ENCODE results near the gene RPL32. TPM values are rescaled to one million over a fixed set of nuclear protein-coding genes. Genes with fewer than 3 reads are reported as not detected.

The RPL32 gene
- total RNA-seq, 1 experiment from 2014 or later: 1,643 TPM

- no peak overlapping the region for H3K27ac Mint-ChIP-seq
- H3K27me3 Mint-ChIP-seq (ENCODE audit: low read depth): peaks cover 55% of the 10 kb centered on the region
- DNase-seq (ENCODE audit: low spot score): no peak
- TF ChIP-seq FOXK1 (CRISPR knock-in tag; IDR thresholded peaks at IDR 0.05) (no peak), ZNF512 (CRISPR knock-in tag; IDR thresholded peaks at IDR 0.05; ENCODE audit: borderline replicate concordance) (no peak), ZNF396 (CRISPR knock-in tag; IDR thresholded peaks at IDR 0.05; ENCODE audit: borderline replicate concordance) (no peak), EMX1 (CRISPR knock-in tag; IDR thresholded peaks at IDR 0.05) (no peak), ZNF263 (CRISPR knock-in tag; IDR thresholded peaks at IDR 0.05; ENCODE audit: low read depth) (no peak), E2F5 (CRISPR knock-in tag; IDR thresholded peaks at IDR 0.05) (no peak), NR2C2 (CRISPR knock-in tag; IDR thresholded peaks at IDR 0.05) (no peak), USF1 (CRISPR knock-in tag; IDR thresholded peaks at IDR 0.05) (no peak), FOXP1 (CRISPR knock-in tag; IDR thresholded peaks at IDR 0.05; ENCODE audit: borderline replicate concordance) (no peak)
- H3K4me3 Mint-ChIP-seq: no peak overlapping the region
- no peaks in the 10 kb centered on the region for H3K9me3 Mint-ChIP-seq
- H3K36me3 Mint-ChIP-seq: no peaks in the 10 kb centered on the region
- ATAC-seq: no peak
- ChIA-PET CTCF (interaction anchor here (0.5 to 4.3 kb wide), 15 partner anchors 13 to 208 kb away, joined by 3 to 57 read pairs (median 4); partner anchors contain the start of genes CAND2 and RPL32), POLR2A (no interaction called here)
- H3K4me1 Mint-ChIP-seq: peaks cover 6% of the 10 kb centered on the region; the same call in 1 of the 2 replicates
Measured at GRCh38 chr3:12890610-12891390, 49.4 kb upstream of the RPL32 start.

- H3K9me3 Mint-ChIP-seq: peaks cover 4% of the 10 kb centered on the region
- H3K27me3 Mint-ChIP-seq (ENCODE audit: low read depth): peaks cover 65% of the 10 kb centered on the region
- DNase-seq (ENCODE audit: low spot score) (no peak), ATAC-seq (no peak)
- ChIA-PET CTCF (interaction anchor here (1.0 to 2.7 kb wide), 6 partner anchors 9 to 98 kb away, joined by 3 to 15 read pairs (median 4); no protein-coding TSS in a partner anchor), POLR2A (no interaction called here)
- H3K4me3 Mint-ChIP-seq: no peak overlapping the region
- H3K36me3 Mint-ChIP-seq: no peaks in the 10 kb centered on the region
- peaks cover 10% of the 10 kb centered on the region for H3K4me1 Mint-ChIP-seq
- H3K27ac Mint-ChIP-seq: no peak overlapping the region
- TF ChIP-seq EMX1 (CRISPR knock-in tag; IDR thresholded peaks at IDR 0.05): no peak
Measured at GRCh38 chr3:12886736-12887135, 45.4 kb upstream of the RPL32 start.

GRCh38 chr3:12886106-12886679 is 44.8 kb upstream of the RPL32 start:
- ChIA-PET CTCF (interaction anchor here (1.1 to 2.7 kb wide), 6 partner anchors 8 to 98 kb away, joined by 3 to 15 read pairs (median 4); no protein-coding TSS in a partner anchor), POLR2A (interaction anchor here (0.6 kb wide), 1 partner anchor 352 kb away, joined by 7 read pairs; no protein-coding TSS in a partner anchor)
- Mint-ChIP-seq H3K27ac (no peak overlapping the region), H3K27me3 (ENCODE audit: low read depth) (peaks cover 61% of the 10 kb centered on the region), H3K4me1 (peaks cover 9% of the 10 kb centered on the region), H3K4me3 (no peak overlapping the region), H3K36me3 (no peaks in the 10 kb centered on the region), H3K9me3 (peaks cover 4% of the 10 kb centered on the region)
- ATAC-seq: no peak
- DNase-seq (ENCODE audit: low spot score): no peak
- TF ChIP-seq HMGXB4 (CRISPR knock-in tag; IDR thresholded peaks at IDR 0.05) (no peak), ATF1 (CRISPR knock-in tag; IDR thresholded peaks at IDR 0.05) (no peak), SOX15 (CRISPR knock-in tag; IDR thresholded peaks at IDR 0.05) (no peak), FOXP1 (CRISPR knock-in tag; IDR thresholded peaks at IDR 0.05; ENCODE audit: borderline replicate concordance) (no peak), ZNF396 (CRISPR knock-in tag; IDR thresholded peaks at IDR 0.05; ENCODE audit: borderline replicate concordance) (no peak), ZNF416 (CRISPR knock-in tag; IDR thresholded peaks at IDR 0.05) (no peak), ELF4 (CRISPR knock-in tag; IDR thresholded peaks at IDR 0.05; ENCODE audit: low read depth) (no peak), ZNF219 (CRISPR knock-in tag; IDR thresholded peaks at IDR 0.05; ENCODE audit: borderline replicate concordance) (no peak), ZBTB21 (CRISPR knock-in tag; IDR thresholded peaks at IDR 0.05; ENCODE audit: borderline replicate concordance) (no peak), CBFB (CRISPR knock-in tag; IDR thresholded peaks at IDR 0.05; ENCODE audit: low read depth) (no peak), EMX1 (CRISPR knock-in tag; IDR thresholded peaks at IDR 0.05) (no peak), ZNF263 (CRISPR knock-in tag; IDR thresholded peaks at IDR 0.05; ENCODE audit: low read depth) (no peak), ZSCAN18 (CRISPR knock-in tag; IDR thresholded peaks at IDR 0.05) (no peak), CREM (CRISPR knock-in tag; IDR thresholded peaks at IDR 0.05) (no peak), ERG (CRISPR knock-in tag; IDR thresholded peaks at IDR 0.05) (no peak), ZNF671 (CRISPR knock-in tag; IDR thresholded peaks at IDR 0.05) (no peak), NFYB (CRISPR knock-in tag; conservative IDR thresholded peaks at IDR 0.05; ENCODE audit: low read depth) (no peak), JAZF1 (CRISPR knock-in tag; IDR thresholded peaks at IDR 0.05) (no peak)
